Endothelial cell of umbilical vein (primary cell): ENCODE measurements around the gene RUNX2.

Experiments used
- EZH2 ChIP-seq: IDR thresholded peaks from 2 replicates; pipeline ENCODE4 v1.6.1; 2012; ENCODE audit warnings: borderline replicate concordance, low read depth, mild to moderate bottlenecking, moderate library complexity, low read length, inconsistent platforms; ENCODE audit not compliant: severe bottlenecking
- FOS ChIP-seq: IDR thresholded peaks from 2 replicates; pipeline ENCODE4 v1.6.1; 2011; ENCODE audit warnings: mild to moderate bottlenecking, low read length, moderate library complexity, borderline replicate concordance; ENCODE audit not compliant: insufficient read depth
- GATA2 ChIP-seq: IDR thresholded peaks from 2 replicates; pipeline ENCODE4 v1.7.0; 2011; ENCODE audit warnings: low read depth, mild to moderate bottlenecking, moderate library complexity, mixed read lengths, low read length; ENCODE audit not compliant: insufficient read length, insufficient read depth
- JUN ChIP-seq: IDR thresholded peaks from 2 replicates; pipeline ENCODE4 v1.6.1; 2011; ENCODE audit warnings: borderline replicate concordance, low read depth; ENCODE audit not compliant: insufficient read length, insufficient read depth
- MAX ChIP-seq: IDR thresholded peaks from 2 replicates; pipeline ENCODE4 v1.6.1; 2011; ENCODE audit not compliant: insufficient read depth, insufficient read length
- MYC ChIP-seq: IDR thresholded peaks from one replicate; pipeline ENCODE4 v1.6.1; 2011; ENCODE audit warnings: mild to moderate bottlenecking, low read depth, low read length
- POLR2A ChIP-seq: IDR thresholded peaks from 2 replicates; pipeline ENCODE4 v1.6.1; 2012; ENCODE audit warnings: low read depth, mild to moderate bottlenecking, control low read depth, low read length
- POLR2AphosphoS5 ChIP-seq: IDR thresholded peaks from 2 replicates; pipeline ENCODE4 v1.6.1; 2012; ENCODE audit warnings: low read depth, mild to moderate bottlenecking, control low read depth, low read length, moderate library complexity; ENCODE audit not compliant: insufficient read depth
- TF ChIP-seq, protein P1 (sequence below), 2 donors: IDR thresholded peaks; 1 replicate in 1 of 2; 2 replicates in 1 of 2; pipeline ENCODE4 v1.5.1; 2011; ENCODE audit warnings: low read length in 2 of 2, mild to moderate bottlenecking in 2 of 2, moderate library complexity in 2 of 2, control low read depth in 1 of 2, inconsistent platforms in 1 of 2, low read depth in 1 of 2; ENCODE audit not compliant: insufficient read depth in 1 of 2; ENCODE audit errors: extremely low read depth in 1 of 2

- TF ChIP-seq, protein P1, sequence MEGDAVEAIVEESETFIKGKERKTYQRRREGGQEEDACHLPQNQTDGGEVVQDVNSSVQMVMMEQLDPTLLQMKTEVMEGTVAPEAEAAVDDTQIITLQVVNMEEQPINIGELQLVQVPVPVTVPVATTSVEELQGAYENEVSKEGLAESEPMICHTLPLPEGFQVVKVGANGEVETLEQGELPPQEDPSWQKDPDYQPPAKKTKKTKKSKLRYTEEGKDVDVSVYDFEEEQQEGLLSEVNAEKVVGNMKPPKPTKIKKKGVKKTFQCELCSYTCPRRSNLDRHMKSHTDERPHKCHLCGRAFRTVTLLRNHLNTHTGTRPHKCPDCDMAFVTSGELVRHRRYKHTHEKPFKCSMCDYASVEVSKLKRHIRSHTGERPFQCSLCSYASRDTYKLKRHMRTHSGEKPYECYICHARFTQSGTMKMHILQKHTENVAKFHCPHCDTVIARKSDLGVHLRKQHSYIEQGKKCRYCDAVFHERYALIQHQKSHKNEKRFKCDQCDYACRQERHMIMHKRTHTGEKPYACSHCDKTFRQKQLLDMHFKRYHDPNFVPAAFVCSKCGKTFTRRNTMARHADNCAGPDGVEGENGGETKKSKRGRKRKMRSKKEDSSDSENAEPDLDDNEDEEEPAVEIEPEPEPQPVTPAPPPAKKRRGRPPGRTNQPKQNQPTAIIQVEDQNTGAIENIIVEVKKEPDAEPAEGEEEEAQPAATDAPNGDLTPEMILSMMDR (IDR thresholded peaks at IDR 0.05; ENCODE audit: extremely low read depth in 1 of 2, insufficient read depth in 1 of 2, low read depth in 1 of 2, low read length in 2 of 2), result no peak
- no peak for TF ChIP-seq EZH2
- TF ChIP-seq MAX, result no peak
- TF ChIP-seq POLR2A, result no peak
- no peak for TF ChIP-seq FOS
- TF ChIP-seq MYC, result no peak
- TF ChIP-seq POLR2AphosphoS5, result no peak
- TF ChIP-seq JUN, result no peak
- no peak for TF ChIP-seq GATA2
Observed at GRCh38 chr6:45299096-45299581, 29.0 kb upstream of the RUNX2 start.
